GM18870 (cell line): ENCODE measurements around the gene AKR1A1.
"Not testable (repeated sequence)": the region's sequence is repeated elsewhere in the genome, so short reads cannot be mapped to it uniquely, and the experiment has no call there.

Source experiments
- ATAC-seq: cut with Tn5 transposase; IDR thresholded peaks from one replicate; pipeline ENCODE4 v1.9.1; 2021; ENCODE audit warnings: moderate library complexity; ENCODE audit not compliant: unreplicated experiment

The AKR1A1 gene

GRCh38 chr1:45550401-45551351, at the start of gene AKR1A1:
AKR1A1 (plus strand) TSS chr1:45550826; CDS start chr1:45561795, 10,969 bp downstream.
- peak; percentile 67 for ATAC-seq

GRCh38 chr1:45501505-45501859, 49.1 kb upstream of the AKR1A1 start:
- ATAC-seq: no peak

- ATAC-seq: no peak
These were observed 46.9 kb upstream of the AKR1A1 start for GRCh38 chr1:45503462-45504360.

- no peak for ATAC-seq
These were observed 43.4 kb upstream of the AKR1A1 start for GRCh38 chr1:45507195-45507594.

- ATAC-seq: no peak
These were observed 42.7 kb upstream of the AKR1A1 start for GRCh38 chr1:45507893-45508292.

- ATAC-seq: no peak
These were observed 42.1 kb upstream of the AKR1A1 start for GRCh38 chr1:45508295-45509151.

GRCh38 chr1:45510036-45510971, 40.3 kb upstream of the AKR1A1 start:
- no peak for ATAC-seq

GRCh38 chr1:45510972-45511527, 39.6 kb upstream of the AKR1A1 start:
- no peak for ATAC-seq

GRCh38 chr1:45512641-45513054, 38.0 kb upstream of the AKR1A1 start:
- ATAC-seq: no peak

GRCh38 chr1:45513532-45514260, 36.9 kb upstream of the AKR1A1 start:
- not testable (repeated sequence) for ATAC-seq

GRCh38 chr1:45516036-45516435, 34.6 kb upstream of the AKR1A1 start:
- no peak for ATAC-seq

GRCh38 chr1:45516465-45516864, 34.2 kb upstream of the AKR1A1 start:
- ATAC-seq: no peak

- not testable (repeated sequence) for ATAC-seq
These were observed 32.3 kb upstream of the AKR1A1 start for GRCh38 chr1:45518366-45518765.

GRCh38 chr1:45518910-45519309, 31.7 kb upstream of the AKR1A1 start:
- ATAC-seq: no peak

GRCh38 chr1:45519774-45520173, 30.9 kb upstream of the AKR1A1 start:
- ATAC-seq: not testable (repeated sequence)

- peak; percentile 80 for ATAC-seq
These were observed 29.0 kb upstream of the AKR1A1 start, which contains the start of gene PRDX1 for GRCh38 chr1:45521413-45522323. PRDX1 (minus strand) TSS chr1:45521884; CDS start chr1:45519043, 2,841 bp downstream.

GRCh38 chr1:45522324-45523104, 28.1 kb upstream of the AKR1A1 start:
- ATAC-seq: no peak
